Astrocyte (in vitro differentiated cells and primary cell): Measurements from ENCODE around the gene IMMP2L.

ENCODE experiments used
- EZH2 ChIP-seq: IDR thresholded peaks from 2 replicates; pipeline ENCODE4 v1.6.1; 2012; ENCODE audit warnings: mild to moderate bottlenecking, low read length, inconsistent platforms; ENCODE audit not compliant: insufficient read depth
- TF ChIP-seq, protein P1 (sequence below): IDR thresholded peaks from 2 replicates; pipeline ENCODE4 v1.5.1; 2011; ENCODE audit warnings: low read depth, mild to moderate bottlenecking, inconsistent platforms, low read length, moderate library complexity; ENCODE audit not compliant: insufficient read depth

- TF ChIP-seq, protein P1, sequence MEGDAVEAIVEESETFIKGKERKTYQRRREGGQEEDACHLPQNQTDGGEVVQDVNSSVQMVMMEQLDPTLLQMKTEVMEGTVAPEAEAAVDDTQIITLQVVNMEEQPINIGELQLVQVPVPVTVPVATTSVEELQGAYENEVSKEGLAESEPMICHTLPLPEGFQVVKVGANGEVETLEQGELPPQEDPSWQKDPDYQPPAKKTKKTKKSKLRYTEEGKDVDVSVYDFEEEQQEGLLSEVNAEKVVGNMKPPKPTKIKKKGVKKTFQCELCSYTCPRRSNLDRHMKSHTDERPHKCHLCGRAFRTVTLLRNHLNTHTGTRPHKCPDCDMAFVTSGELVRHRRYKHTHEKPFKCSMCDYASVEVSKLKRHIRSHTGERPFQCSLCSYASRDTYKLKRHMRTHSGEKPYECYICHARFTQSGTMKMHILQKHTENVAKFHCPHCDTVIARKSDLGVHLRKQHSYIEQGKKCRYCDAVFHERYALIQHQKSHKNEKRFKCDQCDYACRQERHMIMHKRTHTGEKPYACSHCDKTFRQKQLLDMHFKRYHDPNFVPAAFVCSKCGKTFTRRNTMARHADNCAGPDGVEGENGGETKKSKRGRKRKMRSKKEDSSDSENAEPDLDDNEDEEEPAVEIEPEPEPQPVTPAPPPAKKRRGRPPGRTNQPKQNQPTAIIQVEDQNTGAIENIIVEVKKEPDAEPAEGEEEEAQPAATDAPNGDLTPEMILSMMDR, result no peak
- no peak for TF ChIP-seq EZH2
Measured at GRCh38 chr7:111080495-111081105, 481.7 kb downstream of the IMMP2L start.
